GM21737 (cell line): ENCODE data around the gene AGPAT2.
"Not testable (repeated sequence)": the region's sequence is repeated elsewhere in the genome, so short reads cannot be mapped to it uniquely, and the experiment has no call there.

Source experiments
- ATAC-seq: cut with Tn5 transposase; IDR thresholded peaks from one replicate; pipeline ENCODE4 v1.9.1; 2021; ENCODE audit warnings: mild to moderate bottlenecking, moderate library complexity; ENCODE audit not compliant: unreplicated experiment

AGPAT2 gene

GRCh38 chr9:136650648-136651047 lies 36.6 kb downstream of the AGPAT2 start:
- ATAC-seq: no peak

- ATAC-seq: no peak
These were observed 37.2 kb downstream of the AGPAT2 start for GRCh38 chr9:136650021-136650420.

GRCh38 chr9:136648751-136649150 lies 38.5 kb downstream of the AGPAT2 start:
- no peak for ATAC-seq

- no peak for ATAC-seq
These were observed 40.2 kb downstream of the AGPAT2 start for GRCh38 chr9:136646827-136647711.

- ATAC-seq: no peak
These were observed 41.1 kb downstream of the AGPAT2 start for GRCh38 chr9:136645903-136646754.

- ATAC-seq: no peak
These were observed 41.8 kb downstream of the AGPAT2 start for GRCh38 chr9:136645352-136645902.

- no peak for ATAC-seq
These were observed 42.5 kb downstream of the AGPAT2 start for GRCh38 chr9:136644593-136645351.

GRCh38 chr9:136644343-136644592 lies 43.0 kb downstream of the AGPAT2 start:
- no peak for ATAC-seq

- ATAC-seq: no peak
These were observed 43.5 kb downstream of the AGPAT2 start for GRCh38 chr9:136643596-136644342.

- no peak for ATAC-seq
These were observed 44.8 kb downstream of the AGPAT2 start for GRCh38 chr9:136642439-136642921.

GRCh38 chr9:136640171-136641111 lies 46.8 kb downstream of the AGPAT2 start:
- no peak for ATAC-seq

GRCh38 chr9:136634904-136635303 lies 52.4 kb downstream of the AGPAT2 start:
- no peak for ATAC-seq

GRCh38 chr9:136632491-136633106 lies 54.7 kb downstream of the AGPAT2 start:
- ATAC-seq: not testable (repeated sequence)

GRCh38 chr9:136632072-136632471 lies 55.2 kb downstream of the AGPAT2 start:
- ATAC-seq: not testable (repeated sequence)

GRCh38 chr9:136631038-136632000 lies 55.9 kb downstream of the AGPAT2 start:
- ATAC-seq: no peak

- ATAC-seq: no peak
These were observed 56.6 kb downstream of the AGPAT2 start for GRCh38 chr9:136630662-136630992.

- ATAC-seq: no peak
These were observed 57.2 kb downstream of the AGPAT2 start for GRCh38 chr9:136629879-136630661.
